Astrocyte (in vitro differentiated cells and primary cell): ENCODE data around the gene MED6. TPM values are rescaled to one million over a fixed set of nuclear protein-coding genes. Genes with fewer than 3 reads are reported as not detected.

Experiments
- DNase-seq: peaks from one replicate; pipeline ENCODE4 v3.0.0-alpha.2; 2010; ENCODE audit warnings: low read depth
- FAIRE-seq: peaks from 2 replicates; lab custom pipeline; 2011; peaks lifted over from hg19 to GRCh38; lab: Jason Lieb, UNC
- H2AFZ ChIP-seq: 2 replicates; pipeline ENCODE4 v1.6.0; 2012; ENCODE audit warnings: low read depth, low read length, inconsistent platforms
- H3K27ac ChIP-seq: 2 replicates; pipeline ENCODE4 v1.5.1; 2011; ENCODE audit warnings: low read depth, low read length, inconsistent platforms
- H3K27me3 ChIP-seq: 2 replicates; pipeline ENCODE4 v1.6.0; 2011; ENCODE audit warnings: low read length, inconsistent platforms; ENCODE audit not compliant: insufficient read depth
- H3K36me3 ChIP-seq: 2 replicates; pipeline ENCODE4 v1.5.1; 2011; ENCODE audit warnings: low read length, inconsistent platforms; ENCODE audit not compliant: insufficient read depth
- H3K4me1 ChIP-seq: 2 replicates; pipeline ENCODE4 v1.5.1; 2011; ENCODE audit warnings: low read length, inconsistent platforms; ENCODE audit not compliant: insufficient read depth
- H3K4me2 ChIP-seq: 2 replicates; pipeline ENCODE4 v1.6.0; 2012; ENCODE audit warnings: low read length, inconsistent platforms
- H3K4me3 ChIP-seq: 2 replicates; pipeline ENCODE4 v1.5.1; 2011; ENCODE audit warnings: low read depth, mild to moderate bottlenecking, low read length, inconsistent platforms; ENCODE audit not compliant: insufficient read depth
- H3K79me2 ChIP-seq: 2 replicates; pipeline ENCODE4 v1.6.0; 2012; ENCODE audit warnings: mild to moderate bottlenecking, low read length, inconsistent platforms; ENCODE audit not compliant: insufficient read depth
- H3K9ac ChIP-seq: 2 replicates; pipeline ENCODE4 v1.6.0; 2012; ENCODE audit warnings: mild to moderate bottlenecking, low read length, inconsistent platforms
- H3K9me3 ChIP-seq: 2 replicates; pipeline ENCODE4 v1.5.1; 2012; ENCODE audit warnings: low read depth, mild to moderate bottlenecking, low read length, inconsistent platforms; ENCODE audit not compliant: insufficient read depth
- H4K20me1 ChIP-seq: 2 replicates; pipeline ENCODE4 v1.6.0; 2012; ENCODE audit warnings: low read length, inconsistent platforms; ENCODE audit not compliant: insufficient read depth
- H3K27ac Mint-ChIP-seq: one replicate; pipeline ENCODE4 v1.8.0; 2021; ENCODE audit warnings: mild to moderate bottlenecking, mixed read lengths; ENCODE audit not compliant: unreplicated experiment
- H3K27me3 Mint-ChIP-seq: one replicate; pipeline ENCODE4 v1.8.0; 2021; ENCODE audit warnings: low read depth, mixed read lengths; ENCODE audit not compliant: unreplicated experiment
- H3K36me3 Mint-ChIP-seq: one replicate; pipeline ENCODE4 v1.8.0; 2021; ENCODE audit warnings: low read depth, mixed read lengths; ENCODE audit not compliant: unreplicated experiment
- H3K4me1 Mint-ChIP-seq: one replicate; pipeline ENCODE4 v1.8.0; 2021; ENCODE audit warnings: low read depth, mixed read lengths; ENCODE audit not compliant: unreplicated experiment
- H3K4me3 Mint-ChIP-seq: one replicate; pipeline ENCODE4 v1.8.0; 2021; ENCODE audit warnings: mild to moderate bottlenecking, moderate library complexity, mixed read lengths; ENCODE audit not compliant: unreplicated experiment
- H3K9me3 Mint-ChIP-seq: one replicate; pipeline ENCODE4 v1.8.0; 2021; ENCODE audit warnings: mild to moderate bottlenecking, mixed read lengths; ENCODE audit not compliant: unreplicated experiment
- EZH2 ChIP-seq: IDR thresholded peaks from 2 replicates; pipeline ENCODE4 v1.6.1; 2012; ENCODE audit warnings: mild to moderate bottlenecking, low read length, inconsistent platforms; ENCODE audit not compliant: insufficient read depth
- total RNA-seq: library from RNA; stranded (reverse); gene quantifications from 2 replicates; pipeline ENCODE4 v1.2.1, GENCODE V29; 2021
- TF ChIP-seq, protein P1 (sequence below): IDR thresholded peaks from 2 replicates; pipeline ENCODE4 v1.5.1; 2011; ENCODE audit warnings: low read depth, mild to moderate bottlenecking, inconsistent platforms, low read length, moderate library complexity; ENCODE audit not compliant: insufficient read depth

The MED6 gene
- total RNA-seq, 1 donor from 2014 or later: 43.5 TPM

DNA sequence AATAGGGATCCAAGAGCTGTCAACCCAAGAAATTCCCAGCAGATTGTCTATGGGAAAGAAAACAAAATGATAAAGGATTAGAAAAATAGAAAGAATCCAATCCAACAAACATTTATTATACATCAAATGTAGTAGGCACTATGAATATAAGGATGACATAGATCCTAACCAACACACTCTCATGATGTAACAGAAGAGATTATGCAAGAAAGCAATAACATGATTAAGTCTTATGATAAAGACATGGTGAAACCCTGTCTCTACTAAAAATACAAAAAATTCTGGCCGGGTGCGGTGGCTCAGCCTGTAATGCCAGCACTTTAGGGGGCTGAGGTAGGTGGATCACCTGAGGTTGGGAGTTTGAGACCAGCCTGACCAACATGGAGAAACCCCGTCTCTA, 2.7 kb downstream of the MED6 start:
- no peak for TF ChIP-seq EZH2
- no peak overlapping the region for H3K4me3 Mint-ChIP-seq

DNA sequence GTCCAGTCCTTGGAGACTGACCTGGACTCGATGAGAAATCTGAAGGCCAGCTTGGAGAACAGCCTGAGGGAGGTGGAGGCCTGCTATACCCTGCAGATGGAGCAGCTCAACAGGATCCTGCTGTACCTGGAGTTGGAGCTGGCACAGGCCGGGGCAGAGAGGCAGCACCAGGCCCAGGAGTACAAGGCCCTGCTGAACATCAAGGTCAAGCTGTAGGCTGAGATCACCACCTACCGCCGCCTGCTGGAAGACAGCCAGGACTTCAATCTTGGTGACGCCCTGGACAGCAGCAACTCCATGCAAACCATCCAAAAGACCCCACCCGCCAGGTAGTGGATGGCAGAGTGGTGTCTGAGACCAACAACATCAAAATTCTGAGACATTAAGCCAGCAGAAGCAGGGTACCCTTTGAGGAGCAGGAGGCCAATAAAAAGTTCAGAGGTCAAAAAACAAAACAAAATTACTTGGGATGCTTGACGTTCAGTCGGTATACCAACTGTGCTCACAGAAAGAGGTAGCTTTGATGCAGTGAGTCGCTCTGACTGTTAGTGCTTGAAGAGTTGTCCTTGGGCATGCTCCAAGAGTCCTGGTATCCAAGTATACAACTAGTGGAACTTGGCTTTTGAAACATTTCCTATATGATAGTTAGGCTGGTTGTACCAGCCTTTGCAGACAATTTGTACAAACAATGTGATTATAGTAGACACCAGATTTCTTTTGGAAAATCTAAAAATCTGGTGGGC, 4.8 kb downstream of the MED6 start:
- H3K4me2 ChIP-seq: no peak overlapping the region
- peaks cover 3% of the 10 kb centered on the region for H3K4me1 ChIP-seq
- DNase-seq (no peak), FAIRE-seq (no peak)
- peaks cover 19% of the 10 kb centered on the region for H3K36me3 ChIP-seq
- no peak overlapping the region for H3K27ac ChIP-seq
- H2AFZ ChIP-seq: no peak overlapping the region
- Mint-ChIP-seq H3K4me1 (peaks cover 5% of the 10 kb centered on the region), H3K4me3 (no peak overlapping the region), H3K9me3 (no peaks in the 10 kb centered on the region), H3K27me3 (no peaks in the 10 kb centered on the region), H3K27ac (no peak overlapping the region), H3K36me3 (peaks cover 10% of the 10 kb centered on the region)
- no peaks in the 10 kb centered on the region for H3K9me3 ChIP-seq
- TF ChIP-seq EZH2: no peak
- TF ChIP-seq, protein P1, sequence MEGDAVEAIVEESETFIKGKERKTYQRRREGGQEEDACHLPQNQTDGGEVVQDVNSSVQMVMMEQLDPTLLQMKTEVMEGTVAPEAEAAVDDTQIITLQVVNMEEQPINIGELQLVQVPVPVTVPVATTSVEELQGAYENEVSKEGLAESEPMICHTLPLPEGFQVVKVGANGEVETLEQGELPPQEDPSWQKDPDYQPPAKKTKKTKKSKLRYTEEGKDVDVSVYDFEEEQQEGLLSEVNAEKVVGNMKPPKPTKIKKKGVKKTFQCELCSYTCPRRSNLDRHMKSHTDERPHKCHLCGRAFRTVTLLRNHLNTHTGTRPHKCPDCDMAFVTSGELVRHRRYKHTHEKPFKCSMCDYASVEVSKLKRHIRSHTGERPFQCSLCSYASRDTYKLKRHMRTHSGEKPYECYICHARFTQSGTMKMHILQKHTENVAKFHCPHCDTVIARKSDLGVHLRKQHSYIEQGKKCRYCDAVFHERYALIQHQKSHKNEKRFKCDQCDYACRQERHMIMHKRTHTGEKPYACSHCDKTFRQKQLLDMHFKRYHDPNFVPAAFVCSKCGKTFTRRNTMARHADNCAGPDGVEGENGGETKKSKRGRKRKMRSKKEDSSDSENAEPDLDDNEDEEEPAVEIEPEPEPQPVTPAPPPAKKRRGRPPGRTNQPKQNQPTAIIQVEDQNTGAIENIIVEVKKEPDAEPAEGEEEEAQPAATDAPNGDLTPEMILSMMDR: no peak
- H3K79me2 ChIP-seq: peaks cover 66% of the 10 kb centered on the region
- no peaks in the 10 kb centered on the region for H3K27me3 ChIP-seq
- H3K9ac ChIP-seq: no peak overlapping the region
- peaks cover 25% of the 10 kb centered on the region for H4K20me1 ChIP-seq
- no peak overlapping the region for H3K4me3 ChIP-seq

More for the DNA sequence above, 2.7 kb downstream of the MED6 start:
- Histone ChIP-seq H3K4me3 (no peak overlapping the region), H3K9me3 (no peaks in the 10 kb centered on the region), H4K20me1 (peaks cover 25% of the 10 kb centered on the region), H3K36me3 (peaks cover 11% of the 10 kb centered on the region), H2AFZ (no peak overlapping the region), H3K9ac (no peak overlapping the region), H3K27me3 (no peaks in the 10 kb centered on the region), H3K79me2 (peaks cover 66% of the 10 kb centered on the region), H3K27ac (no peak overlapping the region), H3K4me2 (no peak overlapping the region), H3K4me1 (peaks cover 7% of the 10 kb centered on the region)
- H3K27ac Mint-ChIP-seq: no peak overlapping the region
- FAIRE-seq (no peak), DNase-seq (no peak)
- H3K9me3 Mint-ChIP-seq: no peaks in the 10 kb centered on the region
- peaks cover 11% of the 10 kb centered on the region for H3K4me1 Mint-ChIP-seq
- peaks cover 10% of the 10 kb centered on the region for H3K36me3 Mint-ChIP-seq
- no peaks in the 10 kb centered on the region for H3K27me3 Mint-ChIP-seq

DNA sequence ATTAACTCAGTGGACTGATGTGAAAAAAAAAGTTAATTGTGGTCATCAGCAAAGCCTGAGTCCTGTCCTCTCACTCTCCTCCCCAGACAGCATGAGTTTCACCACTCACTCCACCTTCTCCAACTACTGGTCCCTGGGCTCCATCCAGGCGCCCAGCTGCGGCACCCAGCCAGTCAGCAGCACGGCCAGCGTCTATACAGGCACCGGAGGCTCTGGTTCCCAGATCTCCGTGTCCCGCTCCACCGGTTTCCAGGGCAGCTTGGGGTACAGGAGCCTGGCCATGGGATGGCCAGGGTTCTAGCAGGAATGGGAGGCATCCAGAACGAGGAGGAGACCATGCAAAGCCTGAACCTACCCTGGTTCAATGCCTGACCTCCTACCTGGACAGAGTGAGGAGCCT, 6.0 kb downstream of the MED6 start:
- Mint-ChIP-seq H3K4me3 (no peak overlapping the region), H3K9me3 (no peaks in the 10 kb centered on the region), H3K27me3 (no peaks in the 10 kb centered on the region), H3K4me1 (peaks cover 5% of the 10 kb centered on the region), H3K27ac (no peak overlapping the region), H3K36me3 (peaks cover 10% of the 10 kb centered on the region)
- Histone ChIP-seq H3K9me3 (no peaks in the 10 kb centered on the region), H3K27me3 (no peaks in the 10 kb centered on the region), H3K4me3 (no peak overlapping the region), H3K27ac (no peak overlapping the region), H4K20me1 (peaks cover 27% of the 10 kb centered on the region), H3K9ac (no peak overlapping the region), H3K4me1 (peaks cover 3% of the 10 kb centered on the region), H3K36me3 (peaks cover 25% of the 10 kb centered on the region), H3K79me2 (peaks cover 55% of the 10 kb centered on the region), H3K4me2 (no peak overlapping the region), H2AFZ (no peak overlapping the region)
- FAIRE-seq (no peak), DNase-seq (no peak)
- TF ChIP-seq EZH2: no peak
- TF ChIP-seq, protein P1: no peak
